Thyroid gland (tissue), 4 donors: Measurements from ENCODE around the gene ANGEL1. TPM values are rescaled to one million over a fixed set of nuclear protein-coding genes. Genes with fewer than 3 reads are reported as not detected.

Source experiments
- DNase-seq, 2 donors: peaks; one replicate each; pipeline ENCODE4 v3.0.0-alpha.2; 2019
- H3K27ac ChIP-seq, 3 donors: fragments of 200-600 bp; sonication (generic); 1 replicate in 2 of 3; 2 replicates in 1 of 3; pipeline ENCODE4 v1.5.1; 2016 to 2019; ENCODE audit warnings: mild to moderate bottlenecking in 1 of 3, moderate library complexity in 1 of 3
- H3K27me3 ChIP-seq: fragments of 200-600 bp; sonication (generic); one replicate; pipeline ENCODE4 v1.5.1; 2019
- H3K36me3 ChIP-seq, 2 donors: fragments of 200-600 bp; sonication (generic); one replicate each; pipeline ENCODE4 v1.5.1; 2016 to 2019
- H3K4me1 ChIP-seq, 2 donors: fragments of 200-600 bp; sonication (generic); one replicate each; pipeline ENCODE4 v1.5.1; 2017 to 2019
- H3K4me3 ChIP-seq, 3 donors: fragments of 200-600 bp; sonication (generic); replicated peaks in 1 of 3; 1 replicate in 2 of 3; 2 replicates in 1 of 3; pipeline ENCODE4 v1.5.1; 2016; ENCODE audit warnings: mild to moderate bottlenecking in 1 of 3
- H3K9me3 ChIP-seq: fragments of 200-600 bp; sonication (generic); one replicate; pipeline ENCODE4 v1.5.1; 2017
- CTCF ChIP-seq, 6 experiments: fragments of 200-600 bp in 3 of 6; fragments of 450-650 bp in 3 of 6; sonication (generic) in 3 of 6; IDR thresholded peaks; one replicate each; pipeline ENCODE4 v1.5.1; 2016 to 2019; ENCODE audit warnings: antibody characterized with exemption in 6 of 6, mild to moderate bottlenecking in 2 of 6, inconsistent platforms in 1 of 6, moderate library complexity in 1 of 6
- POLR2A ChIP-seq, 2 donors: fragments of 450-650 bp; IDR thresholded peaks; one replicate each; pipeline ENCODE4 v1.6.1; 2017; ENCODE audit warnings: antibody characterized with exemption in 2 of 2, mild to moderate bottlenecking in 2 of 2, moderate library complexity in 1 of 2
- WGBS, 2 donors: methylation state at CpG; one replicate each; pipeline ENCODE4 v1.1.5; 2017; 5-methylcytosine and 5-hydroxymethylcytosine counted together
- intact Hi-C: fragments of 100-400 bp; cut with DNase I; formaldehyde crosslinking; loops from one replicate; pipeline ENCODE4 v1.15.1; 2023
- total RNA-seq, 4 donors: library from RNA; depleted of rRNA; stranded (reverse); fragments of >200 nt; gene quantifications; one replicate each; pipeline ENCODE4 v1.2.3, GENCODE V29; 2016

ANGEL1 gene
- total RNA-seq, 4 donors from 2014 or later: 14.5 to 26.0 (median 18.4) TPM

GRCh38 chr14:76769636-76770292, 42.9 kb downstream of the ANGEL1 start:
- WGBS, 2 donors: 85 to 90% methylated on average over 18 of the region's 18 CpGs
- DNase-seq: no peak
- TF ChIP-seq POLR2A (IDR thresholded peaks at IDR 0.05) (no peak), CTCF (IDR thresholded peaks at IDR 0.05) (no peak)
- intact Hi-C loops: no loop called here
- Histone ChIP-seq H3K27me3 (no peaks in the 10 kb centered on the region), H3K4me1 (peaks cover 0 to 33% of the 10 kb centered on the region in 2 donors), H3K36me3 (no peaks in the 10 kb centered on the region), H3K9me3 (no peaks in the 10 kb centered on the region), H3K27ac (no peak overlapping the region), H3K4me3 (no peak overlapping the region)

GRCh38 chr14:76768671-76769500, 43.8 kb downstream of the ANGEL1 start:
- Histone ChIP-seq H3K4me3 (no peak overlapping the region), H3K36me3 (no peaks in the 10 kb centered on the region), H3K9me3 (no peaks in the 10 kb centered on the region), H3K27ac (peak overlapping the region in 2 of 3 donors; percentile 35 to 58), H3K4me1 (peaks cover 0 to 30% of the 10 kb centered on the region in 2 donors), H3K27me3 (no peaks in the 10 kb centered on the region)
- intact Hi-C loops: no loop called here
- TF ChIP-seq CTCF (IDR thresholded peaks at IDR 0.05) (no peak), POLR2A (IDR thresholded peaks at IDR 0.05) (no peak)
- 60 to 78% methylated on average over 7 to 9 of the region's 11 CpGs for WGBS, 2 donors
- no peak for DNase-seq

- peak in 1 of 2 donors; percentile 9 for DNase-seq
- H3K4me3 ChIP-seq: no peak overlapping the region
- H3K9me3 ChIP-seq: no peaks in the 10 kb centered on the region
- H3K36me3 ChIP-seq: no peaks in the 10 kb centered on the region
- H3K4me1 ChIP-seq: peaks cover 0 to 25% of the 10 kb centered on the region in 2 donors
- H3K27ac ChIP-seq: peak overlapping the region in 2 of 3 donors; percentile 35 to 58
- WGBS, 2 donors: 42 to 52% methylated on average over 14 to 15 of the region's 15 CpGs
- TF ChIP-seq CTCF (IDR thresholded peaks at IDR 0.05) (no peak), POLR2A (IDR thresholded peaks at IDR 0.05) (no peak)
- intact Hi-C loops: no loop called here
- no peaks in the 10 kb centered on the region for H3K27me3 ChIP-seq
Observed at GRCh38 chr14:76767681-76768656, 44.7 kb downstream of the ANGEL1 start.

- no peak overlapping the region for H3K4me3 ChIP-seq
- H3K36me3 ChIP-seq: no peaks in the 10 kb centered on the region
- no peaks in the 10 kb centered on the region for H3K27me3 ChIP-seq
- intact Hi-C loops: no loop called here
- peak overlapping the region in 1 of 3 donors; percentile 4 for H3K27ac ChIP-seq
- H3K9me3 ChIP-seq: no peaks in the 10 kb centered on the region
- no peak for DNase-seq
- peaks cover 9 to 32% of the 10 kb centered on the region in 2 donors for H3K4me1 ChIP-seq
- 78 to 81% methylated on average over 6 of the region's 6 CpGs for WGBS, 2 donors
- no peak for TF ChIP-seq POLR2A (IDR thresholded peaks at IDR 0.05)
- no peak for TF ChIP-seq CTCF (IDR thresholded peaks at IDR 0.05)
Observed at GRCh38 chr14:76765461-76765931, 47.2 kb downstream of the ANGEL1 start.
